Lower leg skin (tissue), 3 donors: ENCODE measurements around the gene TBCD.

Source experiments
- CTCF ChIP-seq, 3 donors: fragments of 450-650 bp; IDR thresholded peaks; one replicate each; pipeline ENCODE4 v1.5.1; 2016; ENCODE audit warnings: antibody characterized with exemption in 3 of 3, mild to moderate bottlenecking in 3 of 3, moderate library complexity in 2 of 3
- POLR2A ChIP-seq, 2 donors: fragments of 450-650 bp; IDR thresholded peaks; one replicate each; pipeline ENCODE4 v1.6.1; 2016 to 2017; ENCODE audit warnings: antibody characterized with exemption in 2 of 2, mild to moderate bottlenecking in 1 of 2, moderate library complexity in 1 of 2

DNA sequence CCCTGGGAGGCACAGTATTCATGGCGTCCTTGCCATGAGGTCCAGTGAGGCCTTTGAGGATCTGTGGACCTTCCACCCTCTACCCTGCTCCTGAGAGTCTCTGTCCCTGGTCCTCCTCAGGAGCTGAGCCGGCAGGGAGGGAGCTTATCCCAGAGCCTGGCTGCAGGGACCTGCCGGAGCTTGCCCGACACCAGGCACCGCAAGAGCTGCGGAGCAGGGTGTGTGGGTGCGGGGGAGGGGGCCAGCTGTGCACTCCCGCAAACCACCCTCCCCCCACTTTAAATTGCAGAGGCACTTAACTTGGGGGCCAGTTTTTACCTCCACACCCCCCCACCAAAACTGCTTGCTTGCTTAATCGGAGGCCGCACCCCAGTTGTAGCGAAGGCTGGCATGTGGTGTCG is 88.6 kb downstream of the TBCD start:
- TF ChIP-seq CTCF (IDR thresholded peaks at IDR 0.05) (no peak), POLR2A (IDR thresholded peaks at IDR 0.05) (no peak)
